Neural cell (in vitro differentiated cells): ENCODE data around the gene PPP1R1A. TPM values are rescaled to one million over a fixed set of nuclear protein-coding genes. Genes with fewer than 3 reads are reported as not detected.

Source experiments
- H2AFZ ChIP-seq: fragments of 200-600, 300-800 bp; sonication (generic), shearing (Covaris generic); 2 replicates; pipeline ENCODE4 v1.6.0; 2014; ENCODE audit warnings: low read depth, mild to moderate bottlenecking, antibody characterized with exemption, low read length, moderate library complexity
- H3F3A ChIP-seq: fragments of 200-600 bp; shearing (Covaris generic); 2 replicates; pipeline ENCODE4 v1.6.1; 2016; ENCODE audit warnings: mild to moderate bottlenecking, moderate library complexity, mixed read lengths, antibody characterized with exemption, low read length; ENCODE audit not compliant: insufficient read depth, poor library complexity, severe bottlenecking
- H3K27ac ChIP-seq: fragments of 200-600, 300-800 bp; sonication (generic), shearing (Covaris generic); 2 replicates; pipeline ENCODE4 v1.5.1; 2014; ENCODE audit warnings: mild to moderate bottlenecking, low read length, moderate library complexity
- H3K27me3 ChIP-seq: fragments of 300-800, 200-600 bp; sonication (generic), shearing (Covaris generic); 2 replicates; pipeline ENCODE4 v1.6.0; 2014; ENCODE audit warnings: mild to moderate bottlenecking, low read depth, low read length, moderate library complexity; ENCODE audit not compliant: insufficient read depth
- H3K36me3 ChIP-seq: fragments of 300-800, 200-600 bp; sonication (generic), shearing (Covaris generic); 2 replicates; pipeline ENCODE4 v1.5.1; 2014; ENCODE audit warnings: mild to moderate bottlenecking, antibody characterized with exemption, low read length, moderate library complexity; ENCODE audit not compliant: insufficient read depth
- H3K4me2 ChIP-seq: fragments of 300-800, 200-600 bp; sonication (generic), shearing (Covaris generic); 2 replicates; pipeline ENCODE4 v1.6.0; 2014; ENCODE audit warnings: mild to moderate bottlenecking, low read length
- H3K4me3 ChIP-seq: fragments of 300-800, 200-600 bp; sonication (generic), shearing (Covaris generic); 2 replicates; pipeline ENCODE4 v1.5.1; 2014; ENCODE audit warnings: mild to moderate bottlenecking, low read length, moderate library complexity
- H3K79me2 ChIP-seq: fragments of 200-600 bp; shearing (Covaris generic); replicated peaks from 2 replicates; pipeline ENCODE4 v1.6.0; 2014; ENCODE audit warnings: mild to moderate bottlenecking, low read length, moderate library complexity; ENCODE audit not compliant: insufficient read depth
- H3K9ac ChIP-seq: fragments of 300-800, 200-600 bp; sonication (generic), shearing (Covaris generic); 2 replicates; pipeline ENCODE4 v1.6.1; 2016; ENCODE audit warnings: mild to moderate bottlenecking, low read length, mixed read lengths
- H3K9me2 ChIP-seq: fragments of 200-600 bp; shearing (Covaris generic); 2 replicates; pipeline ENCODE4 v1.6.1; 2016; ENCODE audit warnings: mild to moderate bottlenecking, low read length, mixed read lengths; ENCODE audit not compliant: insufficient read depth
- H3K9me3 ChIP-seq: fragments of 200-600, 300-800 bp; sonication (generic), shearing (Covaris generic); 2 replicates; pipeline ENCODE4 v1.6.1; 2016; ENCODE audit warnings: mild to moderate bottlenecking, mixed run types, low read length, moderate library complexity, mixed read lengths
- H4K20me1 ChIP-seq: fragments of 200-600 bp; shearing (Covaris generic); 2 replicates; pipeline ENCODE4 v1.6.1; 2016; ENCODE audit warnings: mild to moderate bottlenecking, mixed run types; ENCODE audit not compliant: insufficient read depth
- EP300 ChIP-seq: fragments of 450-650 bp; conservative IDR thresholded peaks from 2 replicates; pipeline ENCODE4 v1.6.1; 2014; ENCODE audit warnings: antibody characterized with exemption, mild to moderate bottlenecking, moderate library complexity; ENCODE audit not compliant: poor library complexity, severe bottlenecking
- EZH2 ChIP-seq: fragments of 200-600, 300-800 bp; shearing (Covaris generic), sonication (generic); IDR thresholded peaks from 2 replicates; pipeline ENCODE4 v1.6.1; 2014; ENCODE audit warnings: antibody characterized with exemption, low read length, borderline replicate concordance, mild to moderate bottlenecking; ENCODE audit not compliant: insufficient read depth, poor library complexity, severe bottlenecking
- MXI1 ChIP-seq: fragments of 450-650 bp; conservative IDR thresholded peaks from 2 replicates; pipeline ENCODE4 v1.6.1; 2014; ENCODE audit warnings: antibody characterized with exemption, mild to moderate bottlenecking; ENCODE audit not compliant: poor library complexity, severe bottlenecking
- POLR2AphosphoS5 ChIP-seq: IDR thresholded peaks from 2 replicates; pipeline ENCODE4 v1.6.1; 2012
- RAD21 ChIP-seq: fragments of 450-650 bp; conservative IDR thresholded peaks from 2 replicates; pipeline ENCODE4 v1.6.1; 2014; ENCODE audit warnings: antibody characterized with exemption, mild to moderate bottlenecking, moderate library complexity
- SMC3 ChIP-seq: fragments of 450-650 bp; conservative IDR thresholded peaks from 2 replicates; pipeline ENCODE4 v1.6.1; 2014; ENCODE audit warnings: antibody characterized with exemption, mild to moderate bottlenecking, moderate library complexity; ENCODE audit not compliant: poor library complexity
- TAF1 ChIP-seq: IDR thresholded peaks from 2 replicates; pipeline ENCODE4 v1.6.1; 2012; ENCODE audit warnings: low read depth
- polyA minus RNA-seq: library from RNA; depleted of rRNA, polyadenylated mRNA; stranded (reverse); fragments of >200 nt; gene quantifications from 2 replicates; pipeline ENCODE4 v1.2.3, GENCODE V29; 2014
- polyA plus RNA-seq: library from polyadenylated mRNA; depleted of rRNA; stranded (reverse); fragments of >200 nt; gene quantifications from 2 replicates; pipeline ENCODE4 v1.2.3, GENCODE V29; 2014
- TF ChIP-seq, protein P1 (sequence below): fragments of 450-650 bp; IDR thresholded peaks from 2 replicates; pipeline ENCODE4 v1.5.1; 2014; ENCODE audit warnings: antibody characterized with exemption, mild to moderate bottlenecking, moderate library complexity; ENCODE audit not compliant: poor library complexity, severe bottlenecking
- TF ChIP-seq, protein P2 (sequence below): IDR thresholded peaks from 2 replicates; pipeline ENCODE4 v1.6.1; 2012; ENCODE audit warnings: borderline replicate concordance

The PPP1R1A gene, protein sequence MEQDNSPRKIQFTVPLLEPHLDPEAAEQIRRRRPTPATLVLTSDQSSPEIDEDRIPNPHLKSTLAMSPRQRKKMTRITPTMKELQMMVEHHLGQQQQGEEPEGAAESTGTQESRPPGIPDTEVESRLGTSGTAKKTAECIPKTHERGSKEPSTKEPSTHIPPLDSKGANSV
- polyA plus RNA-seq: 28.9 and 29.6 TPM in 2 replicates
- polyA minus RNA-seq: 15.6 and 17.9 TPM in 2 replicates

DNA sequence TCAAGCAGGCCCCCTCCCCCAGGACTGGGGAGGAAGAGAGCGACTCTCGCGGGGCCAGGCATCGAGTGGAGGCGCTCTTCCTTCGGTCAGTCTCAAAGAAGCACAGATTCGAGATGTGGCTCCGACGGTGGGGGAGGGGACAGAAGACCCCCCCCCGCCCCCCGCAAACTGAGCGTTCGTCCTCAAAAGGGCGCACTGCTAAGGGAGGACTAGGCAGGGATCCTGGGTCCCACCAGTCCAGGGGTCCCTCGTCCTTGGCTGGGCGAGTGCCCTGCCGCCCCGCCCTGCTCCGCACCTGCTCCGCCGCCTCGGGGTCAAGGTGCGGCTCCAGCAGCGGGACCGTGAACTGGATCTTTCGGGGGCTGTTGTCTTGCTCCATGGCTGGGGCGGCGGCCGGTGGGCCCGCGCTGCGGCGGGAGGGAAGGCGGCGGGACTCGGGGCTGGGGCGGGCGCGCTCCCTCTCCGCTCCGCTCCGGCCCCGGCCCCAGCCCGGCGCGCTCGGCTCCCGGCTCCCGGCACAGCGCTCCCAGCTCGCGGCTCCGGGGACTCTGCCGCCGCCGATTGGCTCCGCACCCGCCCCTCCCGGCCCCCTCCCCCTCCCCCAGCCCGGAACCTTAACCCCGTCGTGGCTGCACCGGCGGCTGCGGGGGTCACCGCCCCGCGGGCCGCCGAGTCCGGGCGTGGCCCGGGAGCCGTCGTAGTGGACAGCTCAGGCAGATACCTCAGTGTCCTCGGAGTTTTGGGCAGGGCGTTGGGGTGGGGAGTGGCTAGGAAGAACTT is at the start of gene PPP1R1A:
Gene PPP1R1A, minus strand, starts transcription at position 550 of the 780 bp plus-strand sequence. Its CDS starts 171 bp downstream, at position 379.
- Histone ChIP-seq H4K20me1 (no peaks in the 10 kb centered on the region), H3K27ac (peak within 1 kb of the TSS; percentile 44), H3K9ac (peak within 1 kb of the TSS; percentile 82)

DNA sequence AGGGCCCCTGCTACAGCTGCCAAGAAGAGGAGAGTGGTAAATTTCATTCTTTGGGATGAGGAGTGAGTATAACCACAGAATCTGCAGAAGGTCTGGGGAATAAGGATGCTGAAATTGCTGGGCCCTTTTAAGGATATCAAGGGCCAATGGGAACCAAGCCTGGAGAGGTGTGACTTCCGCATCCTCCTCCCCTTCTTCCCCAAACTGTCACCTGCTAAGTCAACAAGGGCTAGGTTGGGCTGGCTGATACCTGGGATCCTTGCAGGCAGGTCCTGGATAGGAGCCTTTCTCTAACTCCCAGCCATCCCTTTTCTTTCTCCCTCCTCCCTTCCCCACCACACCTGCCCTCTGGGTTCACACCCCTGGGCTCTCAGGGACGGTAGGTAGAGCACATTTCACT is 46.3 kb upstream of the PPP1R1A start, which contains the start of gene LACRT:
Gene LACRT, minus strand, starts transcription at position 101 of the 400 bp plus-strand sequence. Its CDS starts 54 bp downstream, at position 47.
- Histone ChIP-seq H3K4me3 (no peak within 1 kb of the TSS), H3K9ac (no peak within 1 kb of the TSS), H3K27me3 (no peaks in the 10 kb centered on the region), H3K9me3 (no peaks in the 10 kb centered on the region), H2AFZ (no peak within 1 kb of the TSS), H3K9me2 (no peaks in the 10 kb centered on the region), H3K79me2 (no peaks in the 10 kb centered on the region), H3K36me3 (no peaks in the 10 kb centered on the region), H4K20me1 (no peaks in the 10 kb centered on the region), H3K4me2 (no peak within 1 kb of the TSS), H3F3A (no peaks in the 10 kb centered on the region), H3K27ac (no peak within 1 kb of the TSS)
- TF ChIP-seq, protein P1, sequence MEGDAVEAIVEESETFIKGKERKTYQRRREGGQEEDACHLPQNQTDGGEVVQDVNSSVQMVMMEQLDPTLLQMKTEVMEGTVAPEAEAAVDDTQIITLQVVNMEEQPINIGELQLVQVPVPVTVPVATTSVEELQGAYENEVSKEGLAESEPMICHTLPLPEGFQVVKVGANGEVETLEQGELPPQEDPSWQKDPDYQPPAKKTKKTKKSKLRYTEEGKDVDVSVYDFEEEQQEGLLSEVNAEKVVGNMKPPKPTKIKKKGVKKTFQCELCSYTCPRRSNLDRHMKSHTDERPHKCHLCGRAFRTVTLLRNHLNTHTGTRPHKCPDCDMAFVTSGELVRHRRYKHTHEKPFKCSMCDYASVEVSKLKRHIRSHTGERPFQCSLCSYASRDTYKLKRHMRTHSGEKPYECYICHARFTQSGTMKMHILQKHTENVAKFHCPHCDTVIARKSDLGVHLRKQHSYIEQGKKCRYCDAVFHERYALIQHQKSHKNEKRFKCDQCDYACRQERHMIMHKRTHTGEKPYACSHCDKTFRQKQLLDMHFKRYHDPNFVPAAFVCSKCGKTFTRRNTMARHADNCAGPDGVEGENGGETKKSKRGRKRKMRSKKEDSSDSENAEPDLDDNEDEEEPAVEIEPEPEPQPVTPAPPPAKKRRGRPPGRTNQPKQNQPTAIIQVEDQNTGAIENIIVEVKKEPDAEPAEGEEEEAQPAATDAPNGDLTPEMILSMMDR: no peak
- no peak for TF ChIP-seq TAF1
- TF ChIP-seq MXI1: no peak
- no peak for TF ChIP-seq SMC3
- no peak for TF ChIP-seq EZH2
- no peak for TF ChIP-seq EP300
- no peak for TF ChIP-seq POLR2AphosphoS5
- TF ChIP-seq, protein P2, sequence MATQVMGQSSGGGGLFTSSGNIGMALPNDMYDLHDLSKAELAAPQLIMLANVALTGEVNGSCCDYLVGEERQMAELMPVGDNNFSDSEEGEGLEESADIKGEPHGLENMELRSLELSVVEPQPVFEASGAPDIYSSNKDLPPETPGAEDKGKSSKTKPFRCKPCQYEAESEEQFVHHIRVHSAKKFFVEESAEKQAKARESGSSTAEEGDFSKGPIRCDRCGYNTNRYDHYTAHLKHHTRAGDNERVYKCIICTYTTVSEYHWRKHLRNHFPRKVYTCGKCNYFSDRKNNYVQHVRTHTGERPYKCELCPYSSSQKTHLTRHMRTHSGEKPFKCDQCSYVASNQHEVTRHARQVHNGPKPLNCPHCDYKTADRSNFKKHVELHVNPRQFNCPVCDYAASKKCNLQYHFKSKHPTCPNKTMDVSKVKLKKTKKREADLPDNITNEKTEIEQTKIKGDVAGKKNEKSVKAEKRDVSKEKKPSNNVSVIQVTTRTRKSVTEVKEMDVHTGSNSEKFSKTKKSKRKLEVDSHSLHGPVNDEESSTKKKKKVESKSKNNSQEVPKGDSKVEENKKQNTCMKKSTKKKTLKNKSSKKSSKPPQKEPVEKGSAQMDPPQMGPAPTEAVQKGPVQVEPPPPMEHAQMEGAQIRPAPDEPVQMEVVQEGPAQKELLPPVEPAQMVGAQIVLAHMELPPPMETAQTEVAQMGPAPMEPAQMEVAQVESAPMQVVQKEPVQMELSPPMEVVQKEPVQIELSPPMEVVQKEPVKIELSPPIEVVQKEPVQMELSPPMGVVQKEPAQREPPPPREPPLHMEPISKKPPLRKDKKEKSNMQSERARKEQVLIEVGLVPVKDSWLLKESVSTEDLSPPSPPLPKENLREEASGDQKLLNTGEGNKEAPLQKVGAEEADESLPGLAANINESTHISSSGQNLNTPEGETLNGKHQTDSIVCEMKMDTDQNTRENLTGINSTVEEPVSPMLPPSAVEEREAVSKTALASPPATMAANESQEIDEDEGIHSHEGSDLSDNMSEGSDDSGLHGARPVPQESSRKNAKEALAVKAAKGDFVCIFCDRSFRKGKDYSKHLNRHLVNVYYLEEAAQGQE: no peak

More for the DNA sequence above, at the start of gene PPP1R1A:
- no peaks in the 10 kb centered on the region for H3K9me2 ChIP-seq
- H3K4me2 ChIP-seq: peak within 1 kb of the TSS; percentile 88
- H3K4me3 ChIP-seq: peak within 1 kb of the TSS; percentile 94
- H2AFZ ChIP-seq: peak within 1 kb of the TSS; percentile 51
- no peaks in the 10 kb centered on the region for H3K9me3 ChIP-seq
- no peaks in the 10 kb centered on the region for H3F3A ChIP-seq
- no peaks in the 10 kb centered on the region for H3K27me3 ChIP-seq
- TF ChIP-seq EZH2 (no peak), SMC3 (no peak), POLR2AphosphoS5 (peak; percentile 43), EP300 (peak; percentile 8), MXI1 (no peak), TAF1 (no peak), RAD21 (no peak)
- TF ChIP-seq, protein P2: no peak
- TF ChIP-seq, protein P1: peak; percentile 29
- no peaks in the 10 kb centered on the region for H3K79me2 ChIP-seq
- H3K36me3 ChIP-seq: no peaks in the 10 kb centered on the region
